Right lobe of liver (tissue), 6 donors: ENCODE data around the gene NRAP. TPM values are rescaled to one million over a fixed set of nuclear protein-coding genes. Genes with fewer than 3 reads are reported as not detected.

Experiments
- ATAC-seq, 4 donors: fragments of 200-7000 bp; cut with Tn5 transposase; one replicate each; pipeline ENCODE4 v1.9.1; 2020; ENCODE audit warnings: mild to moderate bottlenecking in 4 of 4, moderate library complexity in 4 of 4
- DNase-seq, 3 donors: peaks; one replicate each; pipeline ENCODE4 v3.0.0-alpha.2; 2020
- H3K27ac ChIP-seq, 3 donors: fragments of 200-600 bp; one replicate each; pipeline ENCODE4 v1.8.0; 2022
- H3K27me3 ChIP-seq, 2 donors: fragments of 200-600 bp; one replicate each; pipeline ENCODE4 v1.8.0; 2022
- H3K36me3 ChIP-seq, 4 donors: fragments of 200-600 bp; sonication (generic) in 1 of 4; one replicate each; pipeline versions ENCODE4 v1.5.1 to v1.8.0; 2017 to 2022; ENCODE audit warnings: control low read depth in 1 of 4
- H3K4me1 ChIP-seq, 4 donors: fragments of 200-600 bp; sonication (generic) in 1 of 4; one replicate each; pipeline versions ENCODE4 v1.5.1 to v1.8.0; 2017 to 2022; ENCODE audit warnings: control low read depth in 1 of 4
- H3K4me3 ChIP-seq, 3 donors: fragments of 200-600 bp; one replicate each; pipeline ENCODE4 v1.8.0; 2022
- H3K9me3 ChIP-seq, 4 donors: fragments of 200-600 bp; sonication (generic) in 1 of 4; one replicate each; pipeline versions ENCODE4 v1.5.1 to v1.8.0; 2017 to 2022; ENCODE audit warnings: control low read depth in 1 of 4
- POLR2A ChIP-seq: fragments of 450-650 bp; IDR thresholded peaks from one replicate; pipeline ENCODE4 v1.6.1; 2017; ENCODE audit warnings: antibody characterized with exemption, mild to moderate bottlenecking
- WGBS: methylation state at CpG from one replicate; pipeline ENCODE4 v1.1.6; 2018; ENCODE audit warnings: low coverage, low lambda C conversion rate; ENCODE audit not compliant: insufficient coverage; ENCODE audit errors: missing lambda C conversion rate; 5-methylcytosine and 5-hydroxymethylcytosine counted together
- intact Hi-C, 2 donors: fragments of 100-400 bp; cut with DNase I; formaldehyde crosslinking; loops; one replicate each; pipeline versions ENCODE4 v1.11.2 to v1.14.1; 2022
- total RNA-seq, 6 experiments: library from RNA; depleted of rRNA in 2 of 6; stranded (reverse); fragments of >200 nt in 2 of 6; fragmentation: NEBNext Ultra II Directional in 3 of 6; extraction: Animal tissue kit (Norgen Biotek cat#: 25700) in 3 of 6; gene quantifications; one replicate each; pipeline versions ENCODE4 v1.1.0 to v1.2.4, GENCODE V29; 2016 to 2023
- TF ChIP-seq, protein P1 (sequence below), 4 donors: fragments of 200-600 bp in 3 of 4; fragments of 450-650 bp in 1 of 4; IDR thresholded peaks; one replicate each; pipeline versions ENCODE4 v1.5.1 to v1.8.0; 2016 to 2022; ENCODE audit warnings: antibody characterized with exemption in 4 of 4, mild to moderate bottlenecking in 2 of 4
- donor health status: DM: no; HTN: yes; CAD: no.
- donor health status: DM: no; HTN: no; CAD: no.
- donor health status: DM: no; HTN: no; CAD: no.
- donor health status: DM: no; HTN: yes; CAD: no.
- donor health status: DM: no; HTN: yes; CAD: no.

Gene NRAP
- total RNA-seq, 6 experiments from 2014 or later = 0.07 to 1.9 (median 0.22) TPM; not detected in 1

DNA sequence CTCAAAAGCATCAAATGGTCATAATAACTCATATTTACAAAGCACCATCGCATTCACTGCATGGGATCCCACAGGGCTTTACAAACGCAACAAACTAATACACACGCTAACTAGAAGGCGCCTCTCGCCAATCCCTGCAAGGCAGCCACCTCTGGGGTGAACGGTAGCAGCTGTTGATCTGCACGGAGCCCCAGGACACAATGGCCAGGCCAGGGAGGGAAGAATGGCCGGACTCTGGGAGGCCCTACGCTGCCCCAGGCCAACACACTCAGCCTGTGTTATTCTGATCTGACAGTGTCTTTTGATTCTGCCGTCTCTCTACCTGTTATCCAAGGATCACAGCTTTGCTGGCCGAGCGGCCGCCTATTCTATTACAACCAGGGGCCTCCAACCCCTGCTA lies 69.2 kb downstream of the NRAP start:
- intact Hi-C loops = no loop called here
- H3K27me3 ChIP-seq = no peaks in the 10 kb centered on the region
- ATAC-seq (peak in 1 of 4 donors; percentile 10), DNase-seq (no peak)
- H3K9me3 ChIP-seq = no peaks in the 10 kb centered on the region
- 100% methylated on average over 1 of the region's 13 CpGs for WGBS
- H3K36me3 ChIP-seq = peaks cover 0 to 7% (median 0%) of the 10 kb centered on the region in 4 donors
- H3K4me3 ChIP-seq = no peak overlapping the region
- H3K27ac ChIP-seq = no peak overlapping the region
- TF ChIP-seq, protein P1, sequence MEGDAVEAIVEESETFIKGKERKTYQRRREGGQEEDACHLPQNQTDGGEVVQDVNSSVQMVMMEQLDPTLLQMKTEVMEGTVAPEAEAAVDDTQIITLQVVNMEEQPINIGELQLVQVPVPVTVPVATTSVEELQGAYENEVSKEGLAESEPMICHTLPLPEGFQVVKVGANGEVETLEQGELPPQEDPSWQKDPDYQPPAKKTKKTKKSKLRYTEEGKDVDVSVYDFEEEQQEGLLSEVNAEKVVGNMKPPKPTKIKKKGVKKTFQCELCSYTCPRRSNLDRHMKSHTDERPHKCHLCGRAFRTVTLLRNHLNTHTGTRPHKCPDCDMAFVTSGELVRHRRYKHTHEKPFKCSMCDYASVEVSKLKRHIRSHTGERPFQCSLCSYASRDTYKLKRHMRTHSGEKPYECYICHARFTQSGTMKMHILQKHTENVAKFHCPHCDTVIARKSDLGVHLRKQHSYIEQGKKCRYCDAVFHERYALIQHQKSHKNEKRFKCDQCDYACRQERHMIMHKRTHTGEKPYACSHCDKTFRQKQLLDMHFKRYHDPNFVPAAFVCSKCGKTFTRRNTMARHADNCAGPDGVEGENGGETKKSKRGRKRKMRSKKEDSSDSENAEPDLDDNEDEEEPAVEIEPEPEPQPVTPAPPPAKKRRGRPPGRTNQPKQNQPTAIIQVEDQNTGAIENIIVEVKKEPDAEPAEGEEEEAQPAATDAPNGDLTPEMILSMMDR (IDR thresholded peaks at IDR 0.05) = no peak
- no peak for TF ChIP-seq POLR2A
- H3K4me1 ChIP-seq = no peaks in the 10 kb centered on the region

DNA sequence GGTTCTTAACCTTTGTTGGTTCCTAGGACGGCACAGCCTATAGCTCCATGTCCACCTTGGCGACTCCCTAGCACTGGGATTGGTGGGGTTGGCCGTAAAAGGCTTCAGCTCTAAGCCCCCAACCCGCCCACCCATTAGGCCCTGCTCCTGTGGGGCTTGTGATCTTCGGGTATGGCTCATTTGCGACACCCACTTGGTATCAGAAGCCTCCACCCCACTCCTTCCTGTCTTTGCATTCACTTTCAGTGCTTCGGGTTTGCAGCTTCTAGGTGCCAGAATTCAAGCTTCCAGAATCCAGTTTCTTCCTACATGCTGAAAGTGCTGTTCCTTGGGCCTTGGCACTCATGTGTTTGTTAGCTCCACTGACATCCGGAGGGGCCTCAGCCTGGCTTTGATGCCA lies 71.5 kb downstream of the NRAP start:
- no peak for TF ChIP-seq POLR2A
- TF ChIP-seq, protein P1 (IDR thresholded peaks at IDR 0.05) = no peak
- peak in 1 of 4 donors; percentile 15 for ATAC-seq
- no peak overlapping the region for H3K4me3 ChIP-seq
- H3K27me3 ChIP-seq = no peaks in the 10 kb centered on the region
- intact Hi-C loops = no loop called here
- DNase-seq = no peak
- no peaks in the 10 kb centered on the region for H3K4me1 ChIP-seq
- peaks cover 0 to 30% (median 8%) of the 10 kb centered on the region in 4 donors for H3K36me3 ChIP-seq
- H3K27ac ChIP-seq = no peak overlapping the region
- no peaks in the 10 kb centered on the region for H3K9me3 ChIP-seq
- 37% methylated on average over 2 of the region's 8 CpGs for WGBS

DNA sequence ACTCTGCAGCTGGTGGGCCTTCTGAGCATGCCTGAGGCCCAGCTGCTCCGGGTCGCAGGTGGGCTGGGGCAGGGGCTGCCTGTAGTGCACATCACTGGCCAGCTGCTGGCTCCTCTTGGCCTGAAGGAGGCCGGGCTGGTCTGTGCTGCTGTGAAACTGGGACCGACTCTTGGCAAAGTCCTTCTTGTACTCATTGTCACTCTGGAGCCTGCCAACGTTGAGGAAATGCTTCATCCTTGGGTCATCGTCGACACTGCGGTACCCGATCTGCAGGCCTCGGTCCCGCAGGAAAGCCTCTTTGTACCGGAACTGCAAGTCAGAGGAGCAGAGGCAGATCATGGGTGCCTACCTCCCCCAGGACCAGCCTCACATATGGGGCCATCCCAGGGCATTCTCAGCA lies 73.3 kb downstream of the NRAP start:
- Histone ChIP-seq H3K27me3 (no peaks in the 10 kb centered on the region), H3K4me3 (no peak overlapping the region), H3K4me1 (no peaks in the 10 kb centered on the region), H3K27ac (no peak overlapping the region), H3K9me3 (no peaks in the 10 kb centered on the region), H3K36me3 (peaks cover 0 to 48% (median 12%) of the 10 kb centered on the region in 4 donors)
- intact Hi-C loops = no loop called here
- DNase-seq (no peak), ATAC-seq (peak in 3 of 4 donors; percentile 4 to 10 (median 5))
- TF ChIP-seq, protein P1 (IDR thresholded peaks at IDR 0.05) = no peak
- TF ChIP-seq POLR2A = no peak
- WGBS = 80% methylated on average over 3 of the region's 12 CpGs

DNA sequence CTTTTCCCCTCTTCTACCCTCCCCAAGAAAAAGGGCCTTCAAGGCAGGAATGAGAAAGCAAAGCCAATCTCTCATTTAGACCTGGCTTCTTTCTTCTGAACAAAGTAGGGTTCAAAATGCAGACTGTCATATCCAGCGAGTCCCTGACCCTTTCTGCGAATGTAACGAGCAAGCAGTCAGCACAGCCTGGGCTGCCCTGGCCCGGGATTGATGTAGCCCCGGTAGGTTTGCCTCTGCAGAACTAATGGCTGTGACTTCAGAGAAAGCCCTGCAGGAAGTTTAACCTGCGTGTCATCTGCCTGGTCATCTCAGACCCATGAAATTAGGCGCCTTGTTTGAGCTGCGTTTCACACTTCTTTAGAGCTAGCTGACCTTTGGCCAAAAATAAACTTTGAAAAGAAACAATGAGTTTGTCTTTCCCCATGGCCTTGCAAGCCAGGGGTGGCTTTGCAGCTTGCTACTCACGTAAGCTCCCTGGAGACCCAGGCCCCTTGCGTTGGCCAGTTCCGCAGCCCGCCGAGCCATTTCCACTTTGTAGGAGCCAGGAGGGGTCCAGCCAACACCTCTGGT lies 74.6 kb downstream of the NRAP start:
- DNase-seq (no peak), ATAC-seq (peak in 1 of 4 donors; percentile 2)
- intact Hi-C loops = no loop called here
- Histone ChIP-seq H3K36me3 (peaks cover 0 to 60% (median 19%) of the 10 kb centered on the region in 4 donors), H3K4me1 (no peaks in the 10 kb centered on the region), H3K9me3 (no peaks in the 10 kb centered on the region), H3K27ac (no peak overlapping the region), H3K4me3 (no peak overlapping the region), H3K27me3 (no peaks in the 10 kb centered on the region)
- WGBS = 71% methylated on average over 13 of the region's 13 CpGs
- no peak for TF ChIP-seq POLR2A
- TF ChIP-seq, protein P1 (IDR thresholded peaks at IDR 0.05) = no peak
